ENCODE measurements around the gene PIK3R2. TPM values are rescaled to one million over a fixed set of nuclear protein-coding genes. Genes with fewer than 3 reads are reported as not detected.

Gene PIK3R2
- total and polyA plus RNA-seq, 2 experiments from 2014 or later = 8.5 to 66.6 TPM

DNA sequence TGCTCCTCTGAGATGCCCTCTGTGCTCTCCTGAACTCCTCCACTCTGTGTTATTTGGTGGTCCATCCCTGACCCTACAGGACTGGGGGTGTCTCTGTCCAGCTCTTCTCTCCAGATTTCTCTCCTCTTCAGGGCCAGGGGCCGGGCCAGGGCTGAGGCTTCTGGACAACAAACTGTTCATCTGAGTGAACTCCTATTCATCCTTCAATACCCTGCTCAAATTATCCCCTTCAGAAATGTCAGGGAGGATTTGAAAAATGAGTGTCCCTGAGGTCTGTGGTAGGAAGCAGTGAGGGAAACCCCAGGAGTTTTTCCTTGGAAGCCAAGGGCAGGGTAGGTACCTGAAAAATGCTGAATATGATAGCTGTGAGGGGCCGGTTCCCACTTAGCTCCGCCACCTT lies 65.6 kb downstream of the PIK3R2 start:
- H3K9me2 ChIP-seq (ENCODE audit: insufficient read depth) = no peaks in the 10 kb centered on the region
- no peaks in the 10 kb centered on the region for H3K79me2 ChIP-seq (replicated peaks; ENCODE audit: insufficient read depth)
- H2AFZ ChIP-seq = no peak overlapping the region
- DNase-seq (ENCODE audit: low spot score) (no peak), ATAC-seq (no peak)
- H3K4me3 ChIP-seq = no peak overlapping the region
- Mint-ChIP-seq H3K27me3 (ENCODE audit: insufficient read depth, low read depth, poor library complexity) (peaks cover 15% of the 10 kb centered on the region), H3K4me1 (peaks cover 15% of the 10 kb centered on the region), H3K27ac (no peak overlapping the region), H3K9me3 (peaks cover 3% of the 10 kb centered on the region; the same call in 1 of the 3 replicates), H3K4me3 (no peak overlapping the region), H3K36me3 (ENCODE audit: low read depth) (no peaks in the 10 kb centered on the region)
- no peaks in the 10 kb centered on the region for H4K20me1 ChIP-seq (replicated peaks; ENCODE audit: insufficient read depth)
- H3K4me2 ChIP-seq = no peak overlapping the region
- H3K27me3 ChIP-seq (ENCODE audit: insufficient read depth) = no peaks in the 10 kb centered on the region
- H3F3A ChIP-seq (replicated peaks; ENCODE audit: low read depth) = peaks cover 14% of the 10 kb centered on the region; the same call in 1 of the 2 replicates
- H3K4me1 ChIP-seq (ENCODE audit: insufficient read depth) = peaks cover 7% of the 10 kb centered on the region; the same call in 1 of the 2 replicates
- H3K36me3 ChIP-seq (ENCODE audit: insufficient read depth) = no peaks in the 10 kb centered on the region
- no peak overlapping the region for H3K27ac ChIP-seq (ENCODE audit: low read depth)
- TF ChIP-seq EZH2 (IDR thresholded peaks at IDR 0.05; ENCODE audit: low read depth, unreplicated experiment) = no peak
- TF ChIP-seq ZNF114 (CRISPR knock-in tag; IDR thresholded peaks at IDR 0.05) = no peak
- TF ChIP-seq, protein P1, sequence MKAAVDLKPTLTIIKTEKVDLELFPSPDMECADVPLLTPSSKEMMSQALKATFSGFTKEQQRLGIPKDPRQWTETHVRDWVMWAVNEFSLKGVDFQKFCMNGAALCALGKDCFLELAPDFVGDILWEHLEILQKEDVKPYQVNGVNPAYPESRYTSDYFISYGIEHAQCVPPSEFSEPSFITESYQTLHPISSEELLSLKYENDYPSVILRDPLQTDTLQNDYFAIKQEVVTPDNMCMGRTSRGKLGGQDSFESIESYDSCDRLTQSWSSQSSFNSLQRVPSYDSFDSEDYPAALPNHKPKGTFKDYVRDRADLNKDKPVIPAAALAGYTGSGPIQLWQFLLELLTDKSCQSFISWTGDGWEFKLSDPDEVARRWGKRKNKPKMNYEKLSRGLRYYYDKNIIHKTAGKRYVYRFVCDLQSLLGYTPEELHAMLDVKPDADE (IDR thresholded peaks at IDR 0.05) = no peak
- TF ChIP-seq, protein P2, sequence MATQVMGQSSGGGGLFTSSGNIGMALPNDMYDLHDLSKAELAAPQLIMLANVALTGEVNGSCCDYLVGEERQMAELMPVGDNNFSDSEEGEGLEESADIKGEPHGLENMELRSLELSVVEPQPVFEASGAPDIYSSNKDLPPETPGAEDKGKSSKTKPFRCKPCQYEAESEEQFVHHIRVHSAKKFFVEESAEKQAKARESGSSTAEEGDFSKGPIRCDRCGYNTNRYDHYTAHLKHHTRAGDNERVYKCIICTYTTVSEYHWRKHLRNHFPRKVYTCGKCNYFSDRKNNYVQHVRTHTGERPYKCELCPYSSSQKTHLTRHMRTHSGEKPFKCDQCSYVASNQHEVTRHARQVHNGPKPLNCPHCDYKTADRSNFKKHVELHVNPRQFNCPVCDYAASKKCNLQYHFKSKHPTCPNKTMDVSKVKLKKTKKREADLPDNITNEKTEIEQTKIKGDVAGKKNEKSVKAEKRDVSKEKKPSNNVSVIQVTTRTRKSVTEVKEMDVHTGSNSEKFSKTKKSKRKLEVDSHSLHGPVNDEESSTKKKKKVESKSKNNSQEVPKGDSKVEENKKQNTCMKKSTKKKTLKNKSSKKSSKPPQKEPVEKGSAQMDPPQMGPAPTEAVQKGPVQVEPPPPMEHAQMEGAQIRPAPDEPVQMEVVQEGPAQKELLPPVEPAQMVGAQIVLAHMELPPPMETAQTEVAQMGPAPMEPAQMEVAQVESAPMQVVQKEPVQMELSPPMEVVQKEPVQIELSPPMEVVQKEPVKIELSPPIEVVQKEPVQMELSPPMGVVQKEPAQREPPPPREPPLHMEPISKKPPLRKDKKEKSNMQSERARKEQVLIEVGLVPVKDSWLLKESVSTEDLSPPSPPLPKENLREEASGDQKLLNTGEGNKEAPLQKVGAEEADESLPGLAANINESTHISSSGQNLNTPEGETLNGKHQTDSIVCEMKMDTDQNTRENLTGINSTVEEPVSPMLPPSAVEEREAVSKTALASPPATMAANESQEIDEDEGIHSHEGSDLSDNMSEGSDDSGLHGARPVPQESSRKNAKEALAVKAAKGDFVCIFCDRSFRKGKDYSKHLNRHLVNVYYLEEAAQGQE (IDR thresholded peaks at IDR 0.05; ENCODE audit: unreplicated experiment) = no peak
- TF ChIP-seq ZNF331 (CRISPR knock-in tag; IDR thresholded peaks at IDR 0.05; ENCODE audit: low read depth) = no peak
- TF ChIP-seq POLR2AphosphoS5 (IDR thresholded peaks at IDR 0.05; ENCODE audit: low read depth) = no peak
- TF ChIP-seq, protein P3, sequence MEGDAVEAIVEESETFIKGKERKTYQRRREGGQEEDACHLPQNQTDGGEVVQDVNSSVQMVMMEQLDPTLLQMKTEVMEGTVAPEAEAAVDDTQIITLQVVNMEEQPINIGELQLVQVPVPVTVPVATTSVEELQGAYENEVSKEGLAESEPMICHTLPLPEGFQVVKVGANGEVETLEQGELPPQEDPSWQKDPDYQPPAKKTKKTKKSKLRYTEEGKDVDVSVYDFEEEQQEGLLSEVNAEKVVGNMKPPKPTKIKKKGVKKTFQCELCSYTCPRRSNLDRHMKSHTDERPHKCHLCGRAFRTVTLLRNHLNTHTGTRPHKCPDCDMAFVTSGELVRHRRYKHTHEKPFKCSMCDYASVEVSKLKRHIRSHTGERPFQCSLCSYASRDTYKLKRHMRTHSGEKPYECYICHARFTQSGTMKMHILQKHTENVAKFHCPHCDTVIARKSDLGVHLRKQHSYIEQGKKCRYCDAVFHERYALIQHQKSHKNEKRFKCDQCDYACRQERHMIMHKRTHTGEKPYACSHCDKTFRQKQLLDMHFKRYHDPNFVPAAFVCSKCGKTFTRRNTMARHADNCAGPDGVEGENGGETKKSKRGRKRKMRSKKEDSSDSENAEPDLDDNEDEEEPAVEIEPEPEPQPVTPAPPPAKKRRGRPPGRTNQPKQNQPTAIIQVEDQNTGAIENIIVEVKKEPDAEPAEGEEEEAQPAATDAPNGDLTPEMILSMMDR (conservative IDR thresholded peaks at IDR 0.05; ENCODE audit: low read depth in 2 of 2) = no peak
- no peak for TF ChIP-seq JUNB (IDR thresholded peaks at IDR 0.05; ENCODE audit: unreplicated experiment)
- TF ChIP-seq, protein P4, sequence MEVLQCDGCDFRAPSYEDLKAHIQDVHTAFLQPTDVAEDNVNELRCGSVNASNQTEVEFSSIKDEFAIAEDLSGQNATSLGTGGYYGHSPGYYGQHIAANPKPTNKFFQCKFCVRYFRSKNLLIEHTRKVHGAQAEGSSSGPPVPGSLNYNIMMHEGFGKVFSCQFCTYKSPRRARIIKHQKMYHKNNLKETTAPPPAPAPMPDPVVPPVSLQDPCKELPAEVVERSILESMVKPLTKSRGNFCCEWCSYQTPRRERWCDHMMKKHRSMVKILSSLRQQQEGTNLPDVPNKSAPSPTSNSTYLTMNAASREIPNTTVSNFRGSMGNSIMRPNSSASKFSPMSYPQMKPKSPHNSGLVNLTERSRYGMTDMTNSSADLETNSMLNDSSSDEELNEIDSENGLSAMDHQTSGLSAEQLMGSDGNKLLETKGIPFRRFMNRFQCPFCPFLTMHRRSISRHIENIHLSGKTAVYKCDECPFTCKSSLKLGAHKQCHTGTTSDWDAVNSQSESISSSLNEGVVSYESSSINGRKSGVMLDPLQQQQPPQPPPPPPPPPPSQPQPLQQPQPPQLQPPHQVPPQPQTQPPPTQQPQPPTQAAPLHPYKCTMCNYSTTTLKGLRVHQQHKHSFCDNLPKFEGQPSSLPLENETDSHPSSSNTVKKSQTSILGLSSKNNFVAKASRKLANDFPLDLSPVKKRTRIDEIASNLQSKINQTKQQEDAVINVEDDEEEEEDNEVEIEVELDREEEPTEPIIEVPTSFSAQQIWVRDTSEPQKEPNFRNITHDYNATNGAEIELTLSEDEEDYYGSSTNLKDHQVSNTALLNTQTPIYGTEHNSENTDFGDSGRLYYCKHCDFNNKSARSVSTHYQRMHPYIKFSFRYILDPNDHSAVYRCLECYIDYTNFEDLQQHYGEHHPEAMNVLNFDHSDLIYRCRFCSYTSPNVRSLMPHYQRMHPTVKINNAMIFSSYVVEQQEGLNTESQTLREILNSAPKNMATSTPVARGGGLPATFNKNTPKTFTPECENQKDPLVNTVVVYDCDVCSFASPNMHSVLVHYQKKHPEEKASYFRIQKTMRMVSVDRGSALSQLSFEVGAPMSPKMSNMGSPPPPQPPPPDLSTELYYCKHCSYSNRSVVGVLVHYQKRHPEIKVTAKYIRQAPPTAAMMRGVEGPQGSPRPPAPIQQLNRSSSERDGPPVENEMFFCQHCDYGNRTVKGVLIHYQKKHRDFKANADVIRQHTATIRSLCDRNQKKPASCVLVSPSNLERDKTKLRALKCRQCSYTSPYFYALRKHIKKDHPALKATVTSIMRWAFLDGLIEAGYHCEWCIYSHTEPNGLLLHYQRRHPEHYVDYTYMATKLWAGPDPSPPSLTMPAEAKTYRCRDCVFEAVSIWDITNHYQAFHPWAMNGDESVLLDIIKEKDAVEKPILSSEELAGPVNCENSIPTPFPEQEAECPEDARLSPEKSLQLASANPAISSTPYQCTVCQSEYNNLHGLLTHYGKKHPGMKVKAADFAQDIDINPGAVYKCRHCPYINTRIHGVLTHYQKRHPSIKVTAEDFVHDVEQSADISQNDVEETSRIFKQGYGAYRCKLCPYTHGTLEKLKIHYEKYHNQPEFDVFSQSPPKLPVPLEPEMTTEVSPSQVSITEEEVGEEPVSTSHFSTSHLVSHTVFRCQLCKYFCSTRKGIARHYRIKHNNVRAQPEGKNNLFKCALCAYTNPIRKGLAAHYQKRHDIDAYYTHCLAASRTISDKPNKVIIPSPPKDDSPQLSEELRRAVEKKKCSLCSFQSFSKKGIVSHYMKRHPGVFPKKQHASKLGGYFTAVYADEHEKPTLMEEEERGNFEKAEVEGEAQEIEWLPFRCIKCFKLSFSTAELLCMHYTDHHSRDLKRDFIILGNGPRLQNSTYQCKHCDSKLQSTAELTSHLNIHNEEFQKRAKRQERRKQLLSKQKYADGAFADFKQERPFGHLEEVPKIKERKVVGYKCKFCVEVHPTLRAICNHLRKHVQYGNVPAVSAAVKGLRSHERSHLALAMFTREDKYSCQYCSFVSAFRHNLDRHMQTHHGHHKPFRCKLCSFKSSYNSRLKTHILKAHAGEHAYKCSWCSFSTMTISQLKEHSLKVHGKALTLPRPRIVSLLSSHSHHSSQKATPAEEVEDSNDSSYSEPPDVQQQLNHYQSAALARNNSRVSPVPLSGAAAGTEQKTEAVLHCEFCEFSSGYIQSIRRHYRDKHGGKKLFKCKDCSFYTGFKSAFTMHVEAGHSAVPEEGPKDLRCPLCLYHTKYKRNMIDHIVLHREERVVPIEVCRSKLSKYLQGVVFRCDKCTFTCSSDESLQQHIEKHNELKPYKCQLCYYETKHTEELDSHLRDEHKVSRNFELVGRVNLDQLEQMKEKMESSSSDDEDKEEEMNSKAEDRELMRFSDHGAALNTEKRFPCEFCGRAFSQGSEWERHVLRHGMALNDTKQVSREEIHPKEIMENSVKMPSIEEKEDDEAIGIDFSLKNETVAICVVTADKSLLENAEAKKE (CRISPR knock-in tag; IDR thresholded peaks at IDR 0.05) = no peak
- TF ChIP-seq NANOG (IDR thresholded peaks at IDR 0.05; ENCODE audit: borderline replicate concordance) = no peak
- TF ChIP-seq STAT1 (IDR thresholded peaks at IDR 0.05; ENCODE audit: unreplicated experiment) = no peak
- TF ChIP-seq CREB1 (CRISPR knock-in tag; IDR thresholded peaks at IDR 0.05; ENCODE audit: low read depth) = no peak
- no peak for TF ChIP-seq EZH2phosphoT487 (IDR thresholded peaks at IDR 0.05; ENCODE audit: unreplicated experiment)

All from GM23338 (cell line).